GM10847 (cell line): Measurements from ENCODE around the gene MSI1.

Experiments used
- POLR2A ChIP-seq: IDR thresholded peaks from 2 replicates; pipeline ENCODE4 v1.6.1; 2011; ENCODE audit not compliant: insufficient read length; ENCODE audit errors: extremely low read depth

Gene MSI1

GRCh38 chr12:120323772-120324171 is 45.2 kb downstream of the MSI1 start:
- TF ChIP-seq POLR2A = no peak

GRCh38 chr12:120321382-120322202 is 47.4 kb downstream of the MSI1 start:
- TF ChIP-seq POLR2A = no peak

- peak; percentile 76 for TF ChIP-seq POLR2A
These were observed 51.5 kb downstream of the MSI1 start for GRCh38 chr12:120317224-120318105.

- no peak for TF ChIP-seq POLR2A
These were observed 52.2 kb downstream of the MSI1 start for GRCh38 chr12:120316798-120317223.

GRCh38 chr12:120314220-120314619 is 54.7 kb downstream of the MSI1 start:
- no peak for TF ChIP-seq POLR2A

GRCh38 chr12:120301962-120302815 is 66.8 kb downstream of the MSI1 start, which contains the start of gene SIRT4:
SIRT4 (plus strand) TSS chr12:120302321; CDS start chr12:120303562, 1,241 bp downstream.
- no peak for TF ChIP-seq POLR2A

- TF ChIP-seq POLR2A = peak; percentile 99
These were observed 76.1 kb downstream of the MSI1 start, which contains the start of gene RNU4-1 for GRCh38 chr12:120292661-120293531. RNU4-1 (minus strand) TSS chr12:120293237.

GRCh38 chr12:120292411-120292660 is 76.6 kb downstream of the MSI1 start:
- TF ChIP-seq POLR2A = no peak
